Choroid plexus epithelial cell (primary cell): ENCODE measurements around the gene ABLIM1.

Experiments used
- DNase-seq: peaks from one replicate; pipeline ENCODE4 v3.0.0-alpha.2; 2010; ENCODE audit warnings: low read depth
- H3K4me3 ChIP-seq: 2 replicates; pipeline ENCODE4 v1.5.1; 2011; ENCODE audit warnings: low read depth, mild to moderate bottlenecking, control low read depth, low read length, moderate library complexity
- TF ChIP-seq, protein P1 (sequence below): conservative IDR thresholded peaks from 2 replicates; pipeline ENCODE4 v1.5.1; 2011; ENCODE audit warnings: low read depth, mild to moderate bottlenecking, control low read depth, inconsistent platforms, low read length, moderate library complexity

Gene ABLIM1

DNA sequence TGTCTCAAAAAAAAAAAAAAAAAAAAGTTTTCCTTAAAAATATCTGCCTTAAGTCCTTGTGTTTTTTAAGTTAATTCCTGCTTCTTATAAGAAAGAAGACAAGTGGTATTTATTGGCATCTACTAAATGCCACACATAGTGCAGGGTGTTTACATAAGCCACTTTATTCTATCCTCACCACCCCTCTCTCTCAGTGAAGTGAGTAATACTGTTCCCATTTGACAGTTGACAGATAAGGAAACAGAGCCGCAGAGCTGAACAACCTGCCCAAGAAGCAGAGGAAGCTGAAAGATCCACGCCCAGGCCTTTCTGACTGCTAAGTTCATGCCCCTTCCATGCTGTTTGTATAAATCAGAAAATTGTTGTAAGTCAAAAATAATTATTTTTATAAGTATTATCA is 54.1 kb downstream of the ABLIM1 start:
- no peak overlapping the region for H3K4me3 ChIP-seq
- DNase-seq = peak; percentile 4
- TF ChIP-seq, protein P1, sequence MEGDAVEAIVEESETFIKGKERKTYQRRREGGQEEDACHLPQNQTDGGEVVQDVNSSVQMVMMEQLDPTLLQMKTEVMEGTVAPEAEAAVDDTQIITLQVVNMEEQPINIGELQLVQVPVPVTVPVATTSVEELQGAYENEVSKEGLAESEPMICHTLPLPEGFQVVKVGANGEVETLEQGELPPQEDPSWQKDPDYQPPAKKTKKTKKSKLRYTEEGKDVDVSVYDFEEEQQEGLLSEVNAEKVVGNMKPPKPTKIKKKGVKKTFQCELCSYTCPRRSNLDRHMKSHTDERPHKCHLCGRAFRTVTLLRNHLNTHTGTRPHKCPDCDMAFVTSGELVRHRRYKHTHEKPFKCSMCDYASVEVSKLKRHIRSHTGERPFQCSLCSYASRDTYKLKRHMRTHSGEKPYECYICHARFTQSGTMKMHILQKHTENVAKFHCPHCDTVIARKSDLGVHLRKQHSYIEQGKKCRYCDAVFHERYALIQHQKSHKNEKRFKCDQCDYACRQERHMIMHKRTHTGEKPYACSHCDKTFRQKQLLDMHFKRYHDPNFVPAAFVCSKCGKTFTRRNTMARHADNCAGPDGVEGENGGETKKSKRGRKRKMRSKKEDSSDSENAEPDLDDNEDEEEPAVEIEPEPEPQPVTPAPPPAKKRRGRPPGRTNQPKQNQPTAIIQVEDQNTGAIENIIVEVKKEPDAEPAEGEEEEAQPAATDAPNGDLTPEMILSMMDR = no peak

DNA sequence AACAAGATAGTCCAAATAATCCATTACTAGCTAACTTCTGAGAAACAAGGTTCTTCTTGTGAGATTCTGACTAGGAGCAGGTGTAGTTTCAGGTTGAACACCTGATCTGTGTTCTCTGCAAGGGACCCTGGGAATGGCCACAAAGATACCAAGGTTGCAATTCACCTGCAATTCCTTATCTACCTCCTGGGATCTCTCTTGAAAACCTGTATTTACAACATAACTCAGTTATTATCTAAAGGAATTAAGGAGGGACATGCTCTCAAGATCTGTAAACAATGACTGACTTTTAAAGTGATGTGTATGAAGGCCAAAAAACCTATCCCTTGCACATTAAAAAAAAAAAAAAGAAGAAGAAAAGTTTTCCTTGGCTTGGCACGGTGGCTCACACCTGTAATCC is 54.8 kb downstream of the ABLIM1 start:
- H3K4me3 ChIP-seq = no peak overlapping the region
- TF ChIP-seq, protein P1 = no peak
- no peak for DNase-seq

DNA sequence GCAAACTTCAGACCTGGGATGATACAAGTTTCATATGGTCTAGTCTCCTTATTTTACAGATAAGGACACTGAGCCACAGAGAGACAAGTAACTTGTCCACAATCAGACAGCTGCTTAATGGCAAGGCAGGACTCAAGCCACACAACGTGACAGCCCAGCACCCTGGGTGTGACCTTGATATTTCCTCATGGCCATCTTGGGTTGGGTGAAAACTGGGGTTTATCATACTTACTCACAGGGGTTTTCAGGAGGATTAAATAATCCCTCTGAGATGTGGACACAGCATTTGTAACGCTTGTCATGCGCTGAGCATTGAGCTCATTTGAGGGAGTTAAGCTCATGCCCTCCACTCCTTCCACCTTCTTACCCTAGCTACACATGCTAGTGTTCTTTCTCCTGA is 58.0 kb downstream of the ABLIM1 start:
- TF ChIP-seq, protein P1 = no peak
- no peak overlapping the region for H3K4me3 ChIP-seq
- DNase-seq = no peak

DNA sequence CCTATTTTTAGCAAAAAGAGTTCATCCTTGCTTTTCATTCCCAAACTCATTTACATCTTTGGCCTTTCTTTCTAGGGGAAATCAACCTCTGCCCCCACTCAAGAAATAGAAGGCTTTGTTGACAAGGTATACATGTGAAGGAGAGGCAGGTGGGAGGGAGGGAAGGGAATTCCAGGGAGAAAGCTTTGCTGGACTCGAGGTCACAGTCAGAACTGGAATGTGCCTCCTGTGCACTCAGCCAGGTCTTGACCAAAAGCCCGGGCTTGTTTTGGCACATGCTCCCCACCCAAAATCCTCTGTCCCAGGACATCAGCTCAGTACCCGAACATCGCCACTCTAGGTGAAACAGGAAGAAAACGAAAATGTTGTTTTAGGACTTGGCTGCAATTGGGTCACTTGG is 61.3 kb downstream of the ABLIM1 start:
- DNase-seq = no peak
- no peak overlapping the region for H3K4me3 ChIP-seq
- TF ChIP-seq, protein P1 = no peak

DNA sequence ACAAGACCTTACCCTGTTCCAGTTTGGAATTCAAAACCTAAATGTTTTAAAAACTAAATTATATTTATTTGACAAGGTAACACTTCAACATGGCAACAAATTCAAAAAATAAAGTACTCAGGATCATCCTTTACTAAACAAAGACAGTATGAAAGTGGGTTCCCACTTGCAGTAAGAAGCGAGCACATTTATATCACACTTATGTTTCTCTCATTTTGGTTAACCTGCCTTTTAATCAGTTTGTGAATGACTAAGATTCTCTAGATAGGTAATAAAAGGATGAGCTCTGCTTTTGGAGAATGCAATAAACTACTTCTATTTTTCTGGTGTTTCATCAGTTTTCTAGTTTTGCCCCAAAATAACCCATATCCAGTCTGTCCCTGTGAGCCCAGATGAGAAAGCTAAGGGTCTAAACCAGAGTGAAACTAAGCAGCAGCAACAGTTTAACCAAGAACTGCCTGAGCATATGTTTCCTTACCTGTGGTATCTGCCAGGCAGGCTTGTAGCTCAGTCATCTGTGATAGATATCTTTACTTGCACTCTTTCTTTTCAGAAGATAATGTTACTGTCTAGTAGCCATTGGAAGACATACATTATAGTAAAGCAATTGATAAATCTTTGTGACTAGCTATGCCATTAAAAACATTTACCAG is 64.1 kb downstream of the ABLIM1 start:
- H3K4me3 ChIP-seq = no peak overlapping the region
- DNase-seq = no peak
- TF ChIP-seq, protein P1 = no peak

DNA sequence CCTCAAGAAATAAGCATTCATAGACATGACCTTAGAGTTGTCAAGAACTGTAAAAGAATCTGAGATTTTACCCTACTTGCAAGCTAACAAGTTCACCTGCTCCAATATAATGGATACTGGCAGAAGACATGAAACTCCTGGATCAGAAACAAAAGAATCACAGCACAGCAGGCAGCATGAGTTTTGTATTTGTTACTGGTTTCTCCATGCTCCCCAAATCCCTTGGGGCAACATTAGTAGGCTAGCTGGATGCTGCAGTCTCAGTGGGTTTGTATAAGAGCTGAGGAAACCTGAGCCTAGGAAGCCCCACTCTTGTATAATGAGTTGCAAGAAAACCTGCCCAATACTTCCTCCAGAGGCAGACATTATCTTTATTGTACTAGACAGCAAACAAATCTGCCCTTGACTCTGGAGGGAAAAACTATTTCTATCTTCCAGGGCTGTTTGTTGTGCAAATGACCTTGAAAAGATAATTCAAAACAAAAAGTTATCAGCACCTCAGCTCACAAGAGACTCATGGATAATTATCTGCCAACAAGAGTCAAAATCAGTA is 64.8 kb downstream of the ABLIM1 start:
- TF ChIP-seq, protein P1 = no peak
- peak; percentile 4 for DNase-seq
- H3K4me3 ChIP-seq = no peak overlapping the region

DNA sequence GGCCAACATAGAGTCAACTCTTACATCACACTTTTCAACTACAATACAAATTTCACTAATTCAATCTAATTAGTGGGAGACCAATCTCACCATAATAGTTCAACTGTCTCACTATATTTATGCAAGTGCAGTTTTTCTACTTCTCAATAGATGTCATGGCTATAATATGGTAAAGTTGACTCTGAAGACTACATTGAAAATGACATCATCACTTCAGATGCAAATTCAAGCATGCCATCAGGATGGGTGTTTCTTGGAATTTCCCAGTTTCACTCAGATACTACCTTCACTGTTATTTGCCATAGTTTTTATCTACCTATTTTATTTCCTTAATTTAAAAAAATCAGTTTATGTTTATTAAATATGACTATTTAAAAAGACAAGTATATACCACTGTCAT is 67.1 kb downstream of the ABLIM1 start:
- TF ChIP-seq, protein P1 = no peak
- no peak for DNase-seq
- no peak overlapping the region for H3K4me3 ChIP-seq
